Endothelial cell of umbilical vein (primary cell): ENCODE results near the gene HLA-F. TPM values are rescaled to one million over a fixed set of nuclear protein-coding genes. Genes with fewer than 3 reads are reported as not detected.

Source experiments
- BruUV-seq: library from RNA; stranded (reverse); fragments of 400-500 nt; replicated peaks from 2 replicates; lab custom pipeline; 2021; lab: Mats Ljungman, UMichigan
- CTCF ChIA-PET: fragments of 300-600, 350-600 bp; sonication (Branson Sonifier 250); formaldehyde crosslinking; loops from one replicate; lab custom pipeline; 2021; ENCODE audit warnings: antibody characterized with exemption, inconsistent platforms; lab: Charles Lee
- POLR2A ChIA-PET: fragments of 300-600, 350-600 bp; sonication (Branson Sonifier 250); formaldehyde crosslinking; loops from one replicate; lab custom pipeline; 2021; ENCODE audit warnings: antibody characterized with exemption, inconsistent platforms; lab: Charles Lee
- DNase-seq: peaks from one replicate; pipeline ENCODE4 v3.0.0-alpha.2; 2011; ENCODE audit warnings: low read depth, low spot score
- FAIRE-seq: peaks from 2 replicates; lab custom pipeline; 2011; peaks lifted over from hg19 to GRCh38; lab: Jason Lieb, UNC
- H2AFZ ChIP-seq: 2 replicates; pipeline ENCODE4 v1.6.0; 2012; ENCODE audit warnings: low read depth, low read length, control low read depth, inconsistent platforms
- H3K27ac ChIP-seq: 2 replicates; pipeline ENCODE4 v1.5.1; 2011; ENCODE audit warnings: low read depth, mild to moderate bottlenecking, control low read depth, low read length, moderate library complexity; ENCODE audit not compliant: insufficient read depth
- H3K27me3 ChIP-seq, 2 experiments: 2 replicates each; pipeline versions ENCODE4 v1.6.0 to v1.6.1; 2011; ENCODE audit warnings: low read length in 2 of 2, mixed read lengths in 1 of 2; ENCODE audit not compliant: control insufficient read depth in 2 of 2, insufficient read depth in 2 of 2
- H3K36me3 ChIP-seq, 2 experiments: 2 replicates in 1 of 2; 3 replicates in 1 of 2; pipeline ENCODE4 v1.5.1; 2011; ENCODE audit warnings: low read length in 2 of 2, mild to moderate bottlenecking in 1 of 2, moderate library complexity in 1 of 2; ENCODE audit not compliant: control insufficient read depth in 2 of 2, insufficient read depth in 2 of 2; ENCODE audit errors: extremely low read depth in 1 of 2
- H3K4me1 ChIP-seq: 3 replicates; pipeline ENCODE4 v1.5.1; 2011; ENCODE audit warnings: mild to moderate bottlenecking, low read length; ENCODE audit not compliant: control insufficient read depth, insufficient read depth; ENCODE audit errors: extremely low read depth
- H3K4me2 ChIP-seq: 2 replicates; pipeline ENCODE4 v1.6.1; 2011; ENCODE audit warnings: low read length, control low read depth, mixed read lengths; ENCODE audit not compliant: insufficient read depth
- H3K4me3 ChIP-seq, 3 experiments: fragments of 200-600 bp in 1 of 3; sonication (generic), shearing (Covaris generic) in 1 of 3; replicated peaks in 1 of 3; 2 replicates each; pipeline ENCODE4 v1.5.1; 2011 to 2016; ENCODE audit warnings: control low read depth in 3 of 3, low read length in 3 of 3, mild to moderate bottlenecking in 2 of 3, inconsistent platforms in 1 of 3, low read depth in 1 of 3, moderate library complexity in 1 of 3; ENCODE audit not compliant: insufficient read depth in 1 of 3
- H3K79me2 ChIP-seq: 2 replicates; pipeline ENCODE4 v1.6.0; 2012; ENCODE audit warnings: low read length, inconsistent platforms; ENCODE audit not compliant: control insufficient read depth, insufficient read depth
- H3K9ac ChIP-seq: replicated peaks from 2 replicates; pipeline ENCODE3; 2011; ENCODE audit warnings: low read length, control low read depth; ENCODE audit not compliant: insufficient read depth; ENCODE audit errors: extremely low read depth
- H3K9me1 ChIP-seq: replicated peaks from 3 replicates; pipeline ENCODE4 v1.6.0; 2011; ENCODE audit warnings: mild to moderate bottlenecking, low read length; ENCODE audit not compliant: control insufficient read depth, insufficient read depth; ENCODE audit errors: extremely low read depth
- H3K9me3 ChIP-seq: replicated peaks from 2 replicates; pipeline ENCODE4 v1.5.1; 2012; ENCODE audit warnings: low read length, inconsistent platforms; ENCODE audit not compliant: control insufficient read depth, insufficient read depth
- H4K20me1 ChIP-seq: replicated peaks from 2 replicates; pipeline ENCODE3; 2011; ENCODE audit warnings: mild to moderate bottlenecking, low read length; ENCODE audit not compliant: control insufficient read depth, insufficient read depth; ENCODE audit errors: extremely low read depth
- EZH2 ChIP-seq: IDR thresholded peaks from 2 replicates; pipeline ENCODE4 v1.6.1; 2012; ENCODE audit warnings: borderline replicate concordance, low read depth, mild to moderate bottlenecking, moderate library complexity, low read length, inconsistent platforms; ENCODE audit not compliant: severe bottlenecking
- FOS ChIP-seq: IDR thresholded peaks from 2 replicates; pipeline ENCODE4 v1.6.1; 2011; ENCODE audit warnings: mild to moderate bottlenecking, low read length, moderate library complexity, borderline replicate concordance; ENCODE audit not compliant: insufficient read depth
- GATA2 ChIP-seq: IDR thresholded peaks from 2 replicates; pipeline ENCODE4 v1.7.0; 2011; ENCODE audit warnings: low read depth, mild to moderate bottlenecking, moderate library complexity, mixed read lengths, low read length; ENCODE audit not compliant: insufficient read length, insufficient read depth
- JUN ChIP-seq: IDR thresholded peaks from 2 replicates; pipeline ENCODE4 v1.6.1; 2011; ENCODE audit warnings: borderline replicate concordance, low read depth; ENCODE audit not compliant: insufficient read length, insufficient read depth
- MYC ChIP-seq: IDR thresholded peaks from one replicate; pipeline ENCODE4 v1.6.1; 2011; ENCODE audit warnings: mild to moderate bottlenecking, low read depth, low read length
- POLR2A ChIP-seq: IDR thresholded peaks from 2 replicates; pipeline ENCODE4 v1.6.1; 2012; ENCODE audit warnings: low read depth, mild to moderate bottlenecking, control low read depth, low read length
- POLR2AphosphoS5 ChIP-seq: IDR thresholded peaks from 2 replicates; pipeline ENCODE4 v1.6.1; 2012; ENCODE audit warnings: low read depth, mild to moderate bottlenecking, control low read depth, low read length, moderate library complexity; ENCODE audit not compliant: insufficient read depth
- dilution Hi-C: fragments of 300-500 bp; cut with MboI; formaldehyde crosslinking; loops from one replicate; pipeline ENCODE4 v1.15.0; 2019; ENCODE audit warnings: low sequenced_read_pairs; ENCODE audit not compliant: extremely low pct_ligation_motif_present
- intact Hi-C: fragments of 100-400 bp; cut with micrococcal nuclease; formaldehyde crosslinking; loops from one replicate; pipeline ENCODE4 v1.10.0; 2022
- polyA plus RNA-seq, 4 experiments: library from polyadenylated mRNA; depleted of rRNA in 3 of 4; stranded (reverse) in 3 of 4; unstranded in 1 of 4; fragments of >200 nt; gene quantifications; 2 replicates each; pipeline versions ENCODE4 v1.2.1 to v1.2.3, GENCODE V29; 2011 to 2012; ENCODE audit warnings: missing spikeins in 1 of 4
- total RNA-seq: library from RNA; stranded (reverse); gene quantifications from 2 replicates; pipeline ENCODE4 v1.2.3, GENCODE V29; 2021
- TF ChIP-seq, protein P1 (sequence below), 2 donors: IDR thresholded peaks; 1 replicate in 1 of 2; 2 replicates in 1 of 2; pipeline ENCODE4 v1.5.1; 2011; ENCODE audit warnings: low read length in 2 of 2, mild to moderate bottlenecking in 2 of 2, moderate library complexity in 2 of 2, control low read depth in 1 of 2, inconsistent platforms in 1 of 2, low read depth in 1 of 2; ENCODE audit not compliant: insufficient read depth in 1 of 2; ENCODE audit errors: extremely low read depth in 1 of 2

Gene HLA-F
- total and polyA plus RNA-seq, 2 donors (not counting 3 experiments of a cell fraction or from before 2014, with no cell fraction given): 1.5 to 1.6 TPM

- H3K36me3 ChIP-seq: no peaks in the 10 kb centered on the region
- BruUV-seq: no TSS peak
- no peak overlapping the region for H3K4me2 ChIP-seq
- H3K4me3 ChIP-seq: no peak overlapping the region
- peaks cover 0 to 5% of the 10 kb centered on the region in 2 experiments for H3K27me3 ChIP-seq
- H3K9me3 ChIP-seq: no peaks in the 10 kb centered on the region
- no peak overlapping the region for H3K9ac ChIP-seq
- no peak for FAIRE-seq
- H2AFZ ChIP-seq: no peak overlapping the region
- H4K20me1 ChIP-seq: no peaks in the 10 kb centered on the region
- H3K4me1 ChIP-seq: no peaks in the 10 kb centered on the region
- ChIA-PET POLR2A (no interaction called here), CTCF (no interaction called here)
- H3K9me1 ChIP-seq: no peaks in the 10 kb centered on the region
- H3K27ac ChIP-seq: no peak overlapping the region
- dilution Hi-C loops: no loop called here
- DNase-seq: no peak
- no peaks in the 10 kb centered on the region for H3K79me2 ChIP-seq
- intact Hi-C loops: no loop called here
- TF ChIP-seq, protein P1, sequence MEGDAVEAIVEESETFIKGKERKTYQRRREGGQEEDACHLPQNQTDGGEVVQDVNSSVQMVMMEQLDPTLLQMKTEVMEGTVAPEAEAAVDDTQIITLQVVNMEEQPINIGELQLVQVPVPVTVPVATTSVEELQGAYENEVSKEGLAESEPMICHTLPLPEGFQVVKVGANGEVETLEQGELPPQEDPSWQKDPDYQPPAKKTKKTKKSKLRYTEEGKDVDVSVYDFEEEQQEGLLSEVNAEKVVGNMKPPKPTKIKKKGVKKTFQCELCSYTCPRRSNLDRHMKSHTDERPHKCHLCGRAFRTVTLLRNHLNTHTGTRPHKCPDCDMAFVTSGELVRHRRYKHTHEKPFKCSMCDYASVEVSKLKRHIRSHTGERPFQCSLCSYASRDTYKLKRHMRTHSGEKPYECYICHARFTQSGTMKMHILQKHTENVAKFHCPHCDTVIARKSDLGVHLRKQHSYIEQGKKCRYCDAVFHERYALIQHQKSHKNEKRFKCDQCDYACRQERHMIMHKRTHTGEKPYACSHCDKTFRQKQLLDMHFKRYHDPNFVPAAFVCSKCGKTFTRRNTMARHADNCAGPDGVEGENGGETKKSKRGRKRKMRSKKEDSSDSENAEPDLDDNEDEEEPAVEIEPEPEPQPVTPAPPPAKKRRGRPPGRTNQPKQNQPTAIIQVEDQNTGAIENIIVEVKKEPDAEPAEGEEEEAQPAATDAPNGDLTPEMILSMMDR (IDR thresholded peaks at IDR 0.05; ENCODE audit: extremely low read depth in 1 of 2, insufficient read depth in 1 of 2, low read depth in 1 of 2, low read length in 2 of 2): no peak
- TF ChIP-seq GATA2: no peak
- TF ChIP-seq EZH2: no peak
- no peak for TF ChIP-seq MYC
- no peak for TF ChIP-seq FOS
Measured at GRCh38 chr6:29680416-29680815, 42.8 kb upstream of the HLA-F start.

- H3K4me1 ChIP-seq: no peaks in the 10 kb centered on the region
- dilution Hi-C loops: no loop called here
- no peak within 1 kb of the TSS for H3K4me3 ChIP-seq
- ChIA-PET POLR2A (no interaction called here), CTCF (interaction anchor here (5.0 kb wide), 1 partner anchor 27 kb away, joined by 19 read pairs; no protein-coding TSS in a partner anchor)
- H3K9me3 ChIP-seq: no peaks in the 10 kb centered on the region
- H3K27me3 ChIP-seq: peaks cover 0 to 8% of the 10 kb centered on the region in 2 experiments
- H3K4me2 ChIP-seq: no peak within 1 kb of the TSS
- no peaks in the 10 kb centered on the region for H4K20me1 ChIP-seq
- no peak for FAIRE-seq
- BruUV-seq: no TSS peak
- no peaks in the 10 kb centered on the region for H3K79me2 ChIP-seq
- TF ChIP-seq JUN (no peak), POLR2AphosphoS5 (no peak), POLR2A (no peak), GATA2 (no peak), FOS (no peak)
- TF ChIP-seq, protein P1 (IDR thresholded peaks at IDR 0.05; ENCODE audit: extremely low read depth in 1 of 2, insufficient read depth in 1 of 2, low read depth in 1 of 2, low read length in 2 of 2): no peak
- intact Hi-C loops: no loop called here
- no peaks in the 10 kb centered on the region for H3K36me3 ChIP-seq
- no peak within 1 kb of the TSS for H3K27ac ChIP-seq
- H2AFZ ChIP-seq: no peak within 1 kb of the TSS
- no peaks in the 10 kb centered on the region for H3K9me1 ChIP-seq
- no peak for DNase-seq
- H3K9ac ChIP-seq: no peak within 1 kb of the TSS
Measured at GRCh38 chr6:29680904-29681303, 42.3 kb upstream of the HLA-F start, which contains the start of gene ZFP57. TSS of gene ZFP57 (minus strand) at chr6:29681152. CDS start at chr6:29677003, 4,149 bp downstream.
